ENCODE results near the gene KYAT1.
"Not testable (repeated sequence)": the region's sequence is repeated elsewhere in the genome, so short reads cannot be mapped to it uniquely, and the experiment has no call there.

Gene KYAT1

DNA sequence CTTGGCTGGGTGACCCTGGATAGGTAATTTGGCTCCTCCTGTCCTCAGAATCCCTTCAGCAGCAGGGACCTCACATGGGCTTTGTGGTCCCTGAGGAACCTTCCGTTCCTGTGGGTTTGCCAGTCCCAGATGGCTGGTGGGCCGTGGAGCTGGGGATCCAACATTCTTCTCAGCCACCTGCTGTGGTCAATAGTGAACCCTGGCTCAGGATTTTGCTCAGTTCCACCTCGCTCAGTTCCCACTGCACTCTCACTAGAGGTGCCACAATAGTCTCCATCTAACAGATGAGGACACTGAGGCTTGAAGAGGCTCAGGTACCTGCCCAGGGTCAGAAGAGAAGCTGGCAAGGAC, 35.1 kb downstream of the KYAT1 start:
- no peak overlapping the region for H3K27ac ChIP-seq (ENCODE audit: low read depth, low read length, poor library complexity, severe bottlenecking)
- H3K9me2 ChIP-seq (ENCODE audit: low read depth, low read length) = no peaks in the 10 kb centered on the region
- H2AFZ ChIP-seq (ENCODE audit: low read length) = no peak overlapping the region
- no peaks in the 10 kb centered on the region for H3K27me3 ChIP-seq (ENCODE audit: insufficient read depth, low read length)
- no peaks in the 10 kb centered on the region; the same call in none of the 2 replicates for H3K36me3 ChIP-seq (ENCODE audit: insufficient read depth, low read length)
- no peaks in the 10 kb centered on the region for H3K9me3 ChIP-seq (ENCODE audit: low read length)
- H3K4me1 ChIP-seq (ENCODE audit: insufficient read depth, low read length, severe bottlenecking) = no peaks in the 10 kb centered on the region
- H4K20me1 ChIP-seq (ENCODE audit: insufficient read depth, low read length) = no peaks in the 10 kb centered on the region
- no peaks in the 10 kb centered on the region for H3K79me2 ChIP-seq (ENCODE audit: insufficient read depth, low read length)
- H3K4me2 ChIP-seq (ENCODE audit: low read length) = no peak overlapping the region
- H3F3A ChIP-seq (ENCODE audit: insufficient read depth, low read length) = no peaks in the 10 kb centered on the region
- H3K9ac ChIP-seq (ENCODE audit: low read length) = no peak overlapping the region
- no peak overlapping the region for H3K4me3 ChIP-seq (ENCODE audit: low read depth, low read length, poor library complexity, severe bottlenecking)
- TF ChIP-seq, protein P1, sequence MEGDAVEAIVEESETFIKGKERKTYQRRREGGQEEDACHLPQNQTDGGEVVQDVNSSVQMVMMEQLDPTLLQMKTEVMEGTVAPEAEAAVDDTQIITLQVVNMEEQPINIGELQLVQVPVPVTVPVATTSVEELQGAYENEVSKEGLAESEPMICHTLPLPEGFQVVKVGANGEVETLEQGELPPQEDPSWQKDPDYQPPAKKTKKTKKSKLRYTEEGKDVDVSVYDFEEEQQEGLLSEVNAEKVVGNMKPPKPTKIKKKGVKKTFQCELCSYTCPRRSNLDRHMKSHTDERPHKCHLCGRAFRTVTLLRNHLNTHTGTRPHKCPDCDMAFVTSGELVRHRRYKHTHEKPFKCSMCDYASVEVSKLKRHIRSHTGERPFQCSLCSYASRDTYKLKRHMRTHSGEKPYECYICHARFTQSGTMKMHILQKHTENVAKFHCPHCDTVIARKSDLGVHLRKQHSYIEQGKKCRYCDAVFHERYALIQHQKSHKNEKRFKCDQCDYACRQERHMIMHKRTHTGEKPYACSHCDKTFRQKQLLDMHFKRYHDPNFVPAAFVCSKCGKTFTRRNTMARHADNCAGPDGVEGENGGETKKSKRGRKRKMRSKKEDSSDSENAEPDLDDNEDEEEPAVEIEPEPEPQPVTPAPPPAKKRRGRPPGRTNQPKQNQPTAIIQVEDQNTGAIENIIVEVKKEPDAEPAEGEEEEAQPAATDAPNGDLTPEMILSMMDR (IDR thresholded peaks at IDR 0.05; ENCODE audit: low read length) = no peak
- no peak for TF ChIP-seq EZH2 (IDR thresholded peaks at IDR 0.05; ENCODE audit: borderline replicate concordance, low read length)

DNA sequence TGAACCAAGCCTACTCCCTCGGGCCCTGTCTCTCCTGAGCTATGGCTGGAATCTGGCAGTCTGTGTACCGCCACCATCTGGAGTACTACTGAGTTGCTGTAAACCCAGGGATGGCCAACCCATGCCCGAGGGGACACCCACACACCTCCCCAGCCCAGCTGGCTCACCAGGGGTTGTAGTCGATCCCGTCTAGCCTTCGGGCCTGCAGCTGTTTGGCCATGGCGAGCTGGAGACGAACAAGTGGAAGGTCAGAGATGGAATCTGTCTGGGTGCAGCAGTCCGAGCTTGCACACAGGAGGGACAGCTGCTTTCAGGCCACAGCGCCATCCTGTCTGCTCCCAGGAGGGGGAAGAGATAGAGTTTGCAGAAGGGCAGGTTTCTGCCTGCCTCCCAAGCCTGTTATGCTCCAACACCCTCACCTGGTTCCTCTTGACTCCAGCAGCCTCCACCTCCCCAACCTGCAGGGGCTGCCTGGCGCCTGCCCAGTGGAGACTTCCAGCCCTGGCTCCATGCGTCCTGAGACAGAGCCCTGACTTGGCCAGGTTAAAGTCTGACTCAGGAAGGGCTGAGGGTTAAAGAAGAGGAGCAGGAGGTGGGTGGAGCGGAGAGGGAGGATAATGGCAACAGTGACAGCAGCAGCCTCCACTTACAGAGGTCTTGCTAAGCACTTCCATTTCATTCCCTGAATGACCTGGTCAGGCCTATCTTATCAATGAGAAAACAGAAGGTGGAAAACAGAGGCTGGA, 36.4 kb downstream of the KYAT1 start:
- H3K27ac ChIP-seq (ENCODE audit: low read depth, low read length, poor library complexity, severe bottlenecking) = no peak overlapping the region

DNA sequence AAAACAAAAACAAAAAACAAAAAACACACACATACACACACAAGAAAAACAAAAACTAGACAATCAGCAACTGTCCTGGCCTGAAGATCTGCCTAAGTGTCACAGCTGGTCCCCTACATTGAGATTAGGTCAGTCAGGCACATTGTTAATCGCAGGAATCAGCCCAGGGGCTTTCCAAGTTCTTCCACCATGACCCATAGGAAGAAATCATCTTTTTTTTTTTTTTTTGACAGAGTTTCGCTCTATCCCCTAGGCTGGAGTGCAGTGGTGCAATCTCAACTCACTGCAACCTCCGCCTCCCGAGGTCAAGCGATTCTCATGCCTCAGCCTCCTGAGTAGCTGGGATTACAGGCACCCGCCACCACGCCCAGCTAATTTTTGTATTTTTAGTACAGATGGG, 38.6 kb downstream of the KYAT1 start:
- not testable (repeated sequence) for H2AFZ ChIP-seq (ENCODE audit: low read length); H3K9ac ChIP-seq (ENCODE audit: low read length); H3K4me2 ChIP-seq (ENCODE audit: low read length); H3K27me3 ChIP-seq (ENCODE audit: insufficient read depth, low read length); H3K79me2 ChIP-seq (ENCODE audit: insufficient read depth, low read length); H3K36me3 ChIP-seq (ENCODE audit: insufficient read depth, low read length); H3K27ac ChIP-seq (ENCODE audit: low read depth, low read length, poor library complexity, severe bottlenecking); H3K4me1 ChIP-seq (ENCODE audit: insufficient read depth, low read length, severe bottlenecking); H3K9me3 ChIP-seq (ENCODE audit: low read length); H3K9me2 ChIP-seq (ENCODE audit: low read depth, low read length); H3F3A ChIP-seq (ENCODE audit: insufficient read depth, low read length); H4K20me1 ChIP-seq (ENCODE audit: insufficient read depth, low read length); H3K4me3 ChIP-seq (ENCODE audit: low read depth, low read length, poor library complexity, severe bottlenecking)

More for the DNA sequence above, 36.4 kb downstream of the KYAT1 start:
- H2AFZ ChIP-seq (ENCODE audit: low read length) = no peak overlapping the region
- no peaks in the 10 kb centered on the region for H3K9me3 ChIP-seq (ENCODE audit: low read length)
- no peaks in the 10 kb centered on the region for H3K79me2 ChIP-seq (ENCODE audit: insufficient read depth, low read length)
- no peaks in the 10 kb centered on the region for H4K20me1 ChIP-seq (ENCODE audit: insufficient read depth, low read length)
- no peaks in the 10 kb centered on the region for H3K4me1 ChIP-seq (ENCODE audit: insufficient read depth, low read length, severe bottlenecking)
- no peaks in the 10 kb centered on the region for H3F3A ChIP-seq (ENCODE audit: insufficient read depth, low read length)
- H3K4me2 ChIP-seq (ENCODE audit: low read length) = no peak overlapping the region
- peaks cover 4% of the 10 kb centered on the region; the same call in 1 of the 2 replicates for H3K36me3 ChIP-seq (ENCODE audit: insufficient read depth, low read length)
- TF ChIP-seq EZH2 (IDR thresholded peaks at IDR 0.05; ENCODE audit: borderline replicate concordance, low read length) = no peak
- TF ChIP-seq, protein P1 (IDR thresholded peaks at IDR 0.05; ENCODE audit: low read length) = no peak
- no peaks in the 10 kb centered on the region for H3K27me3 ChIP-seq (ENCODE audit: insufficient read depth, low read length)
- no peak overlapping the region for H3K9ac ChIP-seq (ENCODE audit: low read length)
- H3K9me2 ChIP-seq (ENCODE audit: low read depth, low read length) = no peaks in the 10 kb centered on the region
- H3K4me3 ChIP-seq (ENCODE audit: low read depth, low read length, poor library complexity, severe bottlenecking) = no peak overlapping the region
